HG03045 (cell line): ENCODE measurements around the gene CIB4.
"Not testable (repeated sequence)": the region's sequence is repeated elsewhere in the genome, so short reads cannot be mapped to it uniquely, and the experiment has no call there.

Experiments used
- ATAC-seq: cut with Tn5 transposase; IDR thresholded peaks from one replicate; pipeline ENCODE4 v1.9.1; 2021; ENCODE audit warnings: mild to moderate bottlenecking, moderate library complexity; ENCODE audit not compliant: unreplicated experiment

The CIB4 gene

GRCh38 chr2:26572591-26572990 is 68.6 kb downstream of the CIB4 start:
- ATAC-seq, result no peak

- ATAC-seq, result no peak
Observed at GRCh38 chr2:26571316-26571715, 69.8 kb downstream of the CIB4 start.

GRCh38 chr2:26570083-26570430 is 71.1 kb downstream of the CIB4 start:
- no peak for ATAC-seq

- no peak for ATAC-seq
Observed at GRCh38 chr2:26569216-26570082, 71.7 kb downstream of the CIB4 start.

- ATAC-seq, result no peak
Observed at GRCh38 chr2:26568076-26568890, 72.9 kb downstream of the CIB4 start.

- no peak for ATAC-seq
Observed at GRCh38 chr2:26567534-26567933, 73.6 kb downstream of the CIB4 start.

- not testable (repeated sequence) for ATAC-seq
Observed at GRCh38 chr2:26566731-26567130, 74.4 kb downstream of the CIB4 start.

- no peak for ATAC-seq
Observed at GRCh38 chr2:26566081-26566375, 75.1 kb downstream of the CIB4 start.

GRCh38 chr2:26564121-26564644 is 77.0 kb downstream of the CIB4 start:
- no peak for ATAC-seq

- no peak for ATAC-seq
Observed at GRCh38 chr2:26563686-26564085, 77.5 kb downstream of the CIB4 start.

GRCh38 chr2:26562811-26563645 is 78.1 kb downstream of the CIB4 start:
- ATAC-seq, result no peak

- ATAC-seq, result no peak
Observed at GRCh38 chr2:26561918-26562810, 79.0 kb downstream of the CIB4 start.

GRCh38 chr2:26561376-26561775 is 79.8 kb downstream of the CIB4 start:
- no peak for ATAC-seq

GRCh38 chr2:26560892-26561291 is 80.3 kb downstream of the CIB4 start:
- no peak for ATAC-seq

- no peak for ATAC-seq
Observed at GRCh38 chr2:26559556-26559955, 81.6 kb downstream of the CIB4 start.

GRCh38 chr2:26559044-26559405 is 82.1 kb downstream of the CIB4 start:
- ATAC-seq, result no peak

- no peak for ATAC-seq
Observed at GRCh38 chr2:26558271-26559043, 82.7 kb downstream of the CIB4 start.

- ATAC-seq, result no peak
Observed at GRCh38 chr2:26557244-26557925, 83.8 kb downstream of the CIB4 start.
